ENCODE results near the gene CHAT.

The CHAT gene

DNA sequence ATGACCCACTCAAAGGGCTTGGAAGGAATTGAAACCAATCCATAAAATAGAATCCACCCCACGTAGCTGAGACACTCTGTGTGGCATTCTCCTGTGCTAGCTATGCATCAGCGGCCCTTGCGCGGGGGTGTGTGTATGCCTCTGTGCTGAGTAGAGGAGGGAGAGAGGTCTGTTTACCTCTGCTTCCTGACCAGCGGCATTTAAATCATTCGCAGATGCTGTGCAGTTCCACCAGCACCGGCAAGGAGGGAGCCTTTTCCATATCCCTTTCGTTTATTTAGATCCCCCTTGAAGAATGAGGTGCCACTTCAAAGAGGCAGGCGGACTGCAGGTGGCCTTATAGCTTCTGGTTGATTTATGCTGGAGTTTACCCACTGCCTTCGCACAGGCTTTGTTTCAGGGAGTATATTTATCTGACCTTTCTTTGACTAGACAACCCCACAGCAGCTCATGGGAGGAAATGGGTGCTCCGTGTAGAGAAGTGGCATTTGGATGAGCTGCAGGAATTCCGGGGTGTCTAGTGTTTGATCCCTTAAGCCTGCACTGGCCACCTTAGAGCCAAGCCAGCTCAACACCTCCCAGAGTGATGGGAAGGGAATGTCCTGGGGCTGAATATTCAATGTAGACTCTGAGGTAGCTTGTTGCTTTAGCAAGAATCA, 77.0 kb downstream of the CHAT start:
- no peak for DNase-seq

DNA sequence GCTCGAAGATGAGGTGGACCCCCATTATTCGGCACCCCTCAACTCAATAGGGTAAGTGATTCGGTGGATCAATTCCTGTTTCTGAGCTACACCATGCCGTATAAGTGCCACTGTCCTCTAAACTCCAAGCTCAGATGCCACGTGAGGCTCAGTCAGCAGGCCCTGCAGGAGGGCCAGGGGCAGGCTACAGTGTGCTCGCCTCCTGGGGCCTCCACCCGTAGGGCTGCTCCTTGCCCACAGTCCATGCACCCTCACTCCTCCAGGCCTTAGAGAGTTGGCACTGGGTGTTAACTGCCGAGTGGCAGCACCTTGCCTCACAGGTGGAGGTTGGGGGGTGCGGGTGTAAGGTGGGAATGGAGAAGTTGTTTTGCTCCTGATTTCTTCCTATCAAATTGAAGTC, 77.8 kb downstream of the CHAT start:
- DNase-seq: no peak

DNA sequence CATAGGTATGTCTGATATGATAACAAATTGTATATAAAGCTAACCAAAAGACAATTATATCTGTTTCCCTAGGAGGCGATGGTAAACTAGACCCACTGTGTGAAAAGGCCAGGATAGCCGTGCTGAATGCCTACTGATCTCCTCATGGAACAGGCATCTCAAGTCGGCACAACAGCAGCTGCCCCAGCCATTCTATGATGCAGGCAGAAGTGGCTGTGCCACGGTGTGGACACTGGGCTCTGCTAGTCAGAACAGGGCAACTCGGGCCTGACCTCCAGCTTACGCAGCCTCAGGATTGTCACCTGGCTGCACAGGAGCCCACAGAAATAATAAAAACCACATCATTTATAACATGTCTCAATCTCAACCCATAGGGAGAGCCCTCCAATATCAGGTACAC, 80.6 kb downstream of the CHAT start:
- no peak for DNase-seq

DNA sequence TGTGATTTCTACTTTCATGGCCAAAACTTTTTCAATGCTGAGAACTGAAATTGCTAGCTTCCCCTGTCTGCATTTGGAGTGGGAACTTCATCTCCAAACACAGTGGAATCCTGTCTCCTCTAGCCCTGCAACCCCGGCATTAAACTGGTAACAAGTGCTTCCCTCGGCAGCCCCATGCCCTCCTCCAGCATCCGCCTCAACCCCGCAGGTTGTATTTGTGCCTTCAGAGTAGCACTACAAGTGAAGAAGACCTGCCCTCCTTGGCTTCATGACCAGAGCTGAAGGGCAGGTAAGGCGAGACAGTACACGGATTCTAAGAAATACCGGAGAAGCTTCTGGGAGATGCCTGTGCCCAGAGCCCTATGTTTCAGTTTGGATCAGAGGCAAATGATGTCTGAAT, 82.5 kb downstream of the CHAT start:
- no peak for DNase-seq

DNA sequence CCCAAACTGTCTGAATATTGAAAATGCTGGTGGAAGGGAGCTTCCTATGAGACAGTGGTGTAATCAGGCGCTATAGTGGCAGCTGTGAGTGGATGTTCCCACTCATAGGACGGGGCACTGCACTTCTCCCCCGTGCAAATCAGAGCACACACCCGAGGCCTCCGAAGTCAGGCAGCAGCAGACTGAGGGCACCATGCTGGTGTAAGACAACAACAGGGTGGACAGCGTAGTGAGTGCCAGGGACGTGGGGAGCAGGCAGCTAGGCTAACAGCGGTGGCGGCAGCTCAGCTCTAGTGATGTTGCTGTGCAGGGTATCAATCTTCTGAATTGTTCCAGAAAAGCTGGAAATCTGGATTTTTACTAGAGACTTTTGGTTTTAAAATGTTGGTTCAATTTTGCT, 84.8 kb downstream of the CHAT start:
- DNase-seq: no peak

DNA sequence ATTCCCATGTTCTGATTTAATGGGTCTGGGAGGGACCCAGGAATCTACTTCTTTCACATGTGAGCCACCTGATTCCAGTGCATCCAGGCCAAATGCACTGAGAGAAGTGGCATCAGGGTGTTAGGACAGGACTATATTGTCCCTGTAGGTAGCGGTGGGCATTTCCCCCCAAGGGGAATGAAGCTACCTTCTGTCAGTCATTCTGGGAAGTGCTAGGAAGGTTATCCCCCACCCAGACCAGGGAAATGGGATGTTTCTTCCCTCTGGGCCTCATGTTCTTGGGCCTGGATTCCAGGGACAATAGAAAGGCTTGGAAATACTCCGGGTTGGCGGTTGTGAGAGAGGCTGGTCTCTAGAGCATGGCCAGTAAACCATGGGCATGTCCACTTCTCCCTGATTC, 86.4 kb downstream of the CHAT start:
- no peak for DNase-seq

DNA sequence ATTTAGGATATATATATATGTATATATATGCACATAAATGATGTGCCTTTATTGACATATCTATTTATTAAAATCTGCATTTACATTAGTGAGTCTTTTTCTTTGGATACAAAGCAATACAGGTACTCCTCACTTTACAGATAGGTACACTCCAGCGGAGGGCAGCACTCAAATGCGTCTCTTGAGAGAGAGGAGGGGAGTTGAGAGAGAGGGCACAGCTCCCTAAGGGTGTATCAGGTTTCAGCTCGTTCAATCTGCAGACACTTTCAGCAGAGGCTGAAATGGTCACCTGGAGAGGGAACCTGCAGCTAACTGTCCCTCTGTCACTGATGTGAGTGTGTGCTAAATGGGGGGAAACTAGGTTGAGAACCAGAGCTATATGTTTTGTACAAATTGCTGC, 87.2 kb downstream of the CHAT start:
- no peak for DNase-seq

DNA sequence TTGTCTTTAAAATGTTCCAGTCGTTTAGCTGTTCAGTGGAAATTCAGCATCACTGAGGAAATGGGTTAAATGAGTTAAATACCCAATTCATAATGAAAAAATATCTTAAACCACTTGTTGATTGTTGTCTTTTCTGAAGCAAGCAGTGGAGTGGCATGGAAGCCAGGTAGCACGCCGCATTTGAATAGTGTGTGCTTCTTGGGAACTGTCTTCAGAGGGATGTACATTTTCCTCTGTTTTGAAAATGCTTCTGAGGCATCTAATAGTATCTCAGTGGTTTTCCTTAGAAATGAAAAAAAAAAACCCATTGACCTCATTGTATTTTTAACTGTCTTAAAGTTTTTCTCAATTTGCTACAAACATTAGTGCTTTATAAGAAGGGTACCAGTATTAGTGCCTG, 93.7 kb downstream of the CHAT start:
- no peak for DNase-seq

DNA sequence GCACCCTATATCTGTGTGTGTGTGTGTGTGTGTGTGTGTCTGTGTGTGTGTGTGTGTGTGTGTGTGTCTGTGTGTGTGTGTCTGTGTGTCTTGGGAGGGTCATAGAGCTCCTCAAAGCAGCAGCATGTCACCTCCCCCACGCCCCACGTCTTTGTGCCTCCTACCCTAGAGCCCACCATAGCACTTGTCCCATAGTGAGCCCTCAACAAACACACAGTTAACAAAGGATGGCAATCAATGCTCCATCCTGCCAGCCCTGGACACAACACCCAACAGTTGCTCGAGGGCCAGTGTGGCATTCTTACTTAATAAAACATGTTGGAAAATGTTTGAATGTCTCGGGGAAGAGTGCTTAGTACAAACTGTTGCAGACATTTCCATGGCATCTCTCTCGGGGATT, 96.1 kb downstream of the CHAT start:
- DNase-seq: no peak

DNA sequence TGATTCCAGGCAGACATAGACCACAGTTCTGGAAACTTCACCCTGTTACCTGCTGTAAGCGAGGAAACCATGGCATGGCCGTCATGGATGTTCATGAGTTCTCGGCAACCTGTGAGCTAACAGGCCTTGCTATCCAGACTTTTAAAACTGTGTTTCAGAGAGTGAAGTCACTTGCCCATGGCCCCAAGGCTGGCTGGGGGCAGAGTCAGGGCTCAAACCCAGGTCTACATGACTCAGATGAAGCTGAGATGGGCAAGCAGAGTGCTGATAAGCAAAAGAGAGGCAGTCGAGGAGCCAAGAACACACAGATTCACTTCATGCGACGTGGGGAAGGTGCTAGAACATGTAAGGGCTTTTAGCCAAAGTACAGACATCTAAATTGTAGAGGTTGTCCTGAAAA, 97.1 kb downstream of the CHAT start:
- no peak for DNase-seq

DNA sequence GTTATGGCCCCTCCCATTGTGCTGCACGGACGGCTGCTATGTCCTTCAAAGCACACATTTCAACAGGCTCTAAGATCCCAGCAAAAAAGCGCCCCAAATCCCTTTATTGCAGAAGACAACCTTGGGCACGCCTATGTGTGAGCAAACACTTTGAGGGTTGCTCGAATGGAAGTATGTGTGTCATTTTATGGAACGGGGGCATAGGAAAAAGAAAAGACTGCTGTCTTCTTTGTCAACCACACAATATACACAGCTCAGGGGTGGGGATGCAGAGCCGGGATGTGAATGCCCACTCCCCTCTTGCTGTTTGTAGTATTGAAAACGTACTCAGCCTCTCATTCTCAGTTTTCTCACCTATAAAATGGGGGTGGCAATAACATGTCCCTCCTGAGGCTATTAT, 97.6 kb downstream of the CHAT start:
- DNase-seq: no peak

DNA sequence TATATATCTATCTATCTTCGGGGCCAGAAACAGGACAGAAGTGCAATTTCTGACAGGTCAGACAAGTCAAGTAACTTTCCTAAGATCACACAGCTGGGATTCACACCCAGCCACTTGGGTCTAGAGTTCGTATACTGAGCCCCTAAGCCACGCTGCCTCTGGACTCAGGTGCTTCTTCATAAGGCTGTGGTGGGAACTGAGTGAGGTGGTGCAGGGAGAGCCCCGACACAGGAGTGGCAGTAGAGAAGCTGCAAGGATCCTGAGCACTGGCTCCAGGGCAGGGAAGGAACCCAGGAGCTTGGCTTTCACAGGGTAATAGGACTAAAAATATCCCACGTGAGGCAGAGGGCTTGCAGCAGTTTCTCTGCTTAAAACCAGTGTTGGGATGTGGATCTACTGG, 99.4 kb downstream of the CHAT start:
- no peak for DNase-seq
